PC-3 (cell line): ENCODE results near the gene FOXO1. TPM values are rescaled to one million over a fixed set of nuclear protein-coding genes. Genes with fewer than 3 reads are reported as not detected.

Source experiments
- ATAC-seq: fragments of 200-7000 bp; cut with Tn5 transposase; 2 replicates; pipeline ENCODE4 v1.9.1; 2020; ENCODE audit warnings: mild to moderate bottlenecking, moderate library complexity
- BruUV-seq: library from RNA; stranded (reverse); fragments of 400-500 nt; replicated peaks from 2 replicates; lab custom pipeline; 2021; lab: Mats Ljungman, UMichigan
- CTCF ChIA-PET: fragments of 300-600 bp; sonication (Branson Sonifier 250); formaldehyde crosslinking; loops from one replicate; lab custom pipeline; 2022; ENCODE audit warnings: antibody characterized with exemption; lab: Charles Lee
- POLR2A ChIA-PET: fragments of 300-600 bp; sonication (Branson Sonifier 250); formaldehyde crosslinking; loops from one replicate; lab custom pipeline; 2022; ENCODE audit warnings: antibody characterized with exemption; ENCODE audit not compliant: unreplicated experiment; lab: Charles Lee
- DNase-seq: peaks from one replicate; pipeline ENCODE4 v3.0.0-alpha.2; 2015
- H2AFZ ChIP-seq: fragments of 300-600 bp; sonication (generic); 2 replicates; pipeline ENCODE4 v1.6.0; 2016; ENCODE audit warnings: antibody characterized with exemption, low read length
- H3F3A ChIP-seq: fragments of 300-600 bp; sonication (generic); one replicate; pipeline ENCODE4 v1.6.0; 2017; ENCODE audit warnings: antibody characterized with exemption, low read length, control low read depth, mild to moderate bottlenecking; ENCODE audit not compliant: unreplicated experiment
- H3K27ac ChIP-seq: fragments of 300-600 bp; sonication (generic); 2 replicates; pipeline ENCODE4 v1.5.1; 2016; ENCODE audit warnings: mild to moderate bottlenecking, low read length
- H3K27me3 ChIP-seq: fragments of 300-600 bp; sonication (generic); 2 replicates; pipeline ENCODE4 v1.6.1; 2016; ENCODE audit warnings: low read length, mixed read lengths
- H3K36me3 ChIP-seq: fragments of 300-600 bp; sonication (generic); 2 replicates; pipeline ENCODE4 v1.6.1; 2016; ENCODE audit warnings: low read depth, mixed run types, low read length, mixed read lengths
- H3K4me1 ChIP-seq: fragments of 300-600 bp; sonication (generic); 2 replicates; pipeline ENCODE4 v1.5.1; 2016; ENCODE audit warnings: low read length; ENCODE audit not compliant: insufficient read depth
- H3K4me2 ChIP-seq: fragments of 300-600 bp; sonication (generic); 2 replicates; pipeline ENCODE4 v1.6.0; 2016; ENCODE audit warnings: low read length
- H3K4me3 ChIP-seq: fragments of 300-600 bp; sonication (generic); 2 replicates; pipeline ENCODE4 v1.5.1; 2016; ENCODE audit warnings: mild to moderate bottlenecking, low read length, mixed read lengths
- H3K79me2 ChIP-seq: fragments of 300-600 bp; sonication (generic); 2 replicates; pipeline ENCODE4 v1.6.1; 2017; ENCODE audit warnings: low read length, mixed read lengths
- H3K9ac ChIP-seq: fragments of 300-600 bp; sonication (generic); 2 replicates; pipeline ENCODE4 v1.6.0; 2016; ENCODE audit warnings: mild to moderate bottlenecking, low read length
- H3K9me2 ChIP-seq: fragments of 300-600 bp; sonication (generic); replicated peaks from 2 replicates; pipeline ENCODE4 v1.6.1; 2016; ENCODE audit warnings: mixed run types, low read length, mixed read lengths
- H3K9me3 ChIP-seq: fragments of 300-600 bp; sonication (generic); 2 replicates; pipeline ENCODE4 v1.6.1; 2016; ENCODE audit warnings: low read length, mixed read lengths
- H4K20me1 ChIP-seq: fragments of 300-600 bp; sonication (generic); 2 replicates; pipeline ENCODE4 v1.6.1; 2016; ENCODE audit warnings: low read length, mixed read lengths
- CTCF ChIP-seq: fragments of 300-600 bp; sonication (generic); conservative IDR thresholded peaks from 2 replicates; pipeline ENCODE4 v1.5.1; 2017; ENCODE audit warnings: antibody characterized with exemption, low read depth, mild to moderate bottlenecking, low read length
- EZH2 ChIP-seq: fragments of 300-600 bp; sonication (generic); IDR thresholded peaks from one replicate; pipeline ENCODE4 v1.6.1; 2017; ENCODE audit warnings: antibody characterized with exemption, mild to moderate bottlenecking, low read length; ENCODE audit not compliant: unreplicated experiment
- EZH2phosphoT487 ChIP-seq: fragments of 300-600 bp; sonication (generic); IDR thresholded peaks from 2 replicates; pipeline ENCODE4 v1.6.1; 2018; ENCODE audit warnings: mild to moderate bottlenecking, antibody characterized with exemption, low read length, borderline replicate concordance
- intact Hi-C: fragments of 100-400 bp; cut with micrococcal nuclease; formaldehyde crosslinking; loops from 2 replicates; pipeline ENCODE4 v1.9.0; 2023
- total RNA-seq: library from RNA; depleted of rRNA; stranded (reverse); fragments of >200 nt; gene quantifications from 2 replicates; pipeline ENCODE4 v1.2.3, GENCODE V29; 2014

FOXO1 gene
- total RNA-seq, 1 experiment from 2014 or later: 2.7 TPM

- intact Hi-C loops: no loop called here
- no peaks in the 10 kb centered on the region for H3K9me2 ChIP-seq
- BruUV-seq: no TSS peak
- no peak overlapping the region for H2AFZ ChIP-seq
- no peak overlapping the region for H3K9ac ChIP-seq
- ATAC-seq (no peak), DNase-seq (no peak)
- POLR2A ChIA-PET: no interaction called here
- no peak overlapping the region for H3K4me3 ChIP-seq
- no peaks in the 10 kb centered on the region for H3K9me3 ChIP-seq
- TF ChIP-seq EZH2: no peak
- no peak for TF ChIP-seq EZH2phosphoT487
- no peak for TF ChIP-seq CTCF
- no peaks in the 10 kb centered on the region for H3K36me3 ChIP-seq
- H3K27me3 ChIP-seq: no peaks in the 10 kb centered on the region
- H4K20me1 ChIP-seq: no peaks in the 10 kb centered on the region
- H3K4me2 ChIP-seq: no peak overlapping the region
- CTCF ChIA-PET: no interaction called here
- no peaks in the 10 kb centered on the region for H3F3A ChIP-seq
- no peaks in the 10 kb centered on the region for H3K4me1 ChIP-seq
- no peaks in the 10 kb centered on the region for H3K79me2 ChIP-seq
- no peak overlapping the region for H3K27ac ChIP-seq
Measured at GRCh38 chr13:40552895-40553294, 113.5 kb downstream of the FOXO1 start.

DNA sequence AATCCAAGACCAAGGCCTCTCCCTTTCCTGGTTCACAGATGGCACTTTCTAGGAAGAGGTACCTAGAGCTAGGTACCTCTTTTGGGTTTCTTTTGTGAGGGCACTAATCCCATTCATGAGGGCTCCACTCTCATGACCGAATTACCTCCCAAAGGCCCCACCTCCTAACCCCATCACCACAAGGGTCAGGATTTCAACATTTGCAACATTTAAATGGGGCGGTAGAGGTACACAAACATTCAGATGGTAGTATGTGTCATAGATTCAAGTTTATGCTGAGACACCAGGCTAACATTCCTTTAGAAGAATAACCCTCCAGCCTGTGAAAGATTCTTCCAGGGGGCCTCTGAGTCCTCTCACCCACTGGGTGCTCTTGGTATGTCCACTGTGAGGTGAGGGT, 116.3 kb downstream of the FOXO1 start:
- POLR2A ChIA-PET: no interaction called here
- H4K20me1 ChIP-seq: no peaks in the 10 kb centered on the region

More for the DNA sequence above, 116.3 kb downstream of the FOXO1 start:
- no peak overlapping the region for H3K4me2 ChIP-seq
- no TSS peak for BruUV-seq
- no peaks in the 10 kb centered on the region for H3K27me3 ChIP-seq
- DNase-seq (no peak), ATAC-seq (no peak)
- CTCF ChIA-PET: no interaction called here
- no peaks in the 10 kb centered on the region for H3K4me1 ChIP-seq
- no peak for TF ChIP-seq EZH2phosphoT487
- TF ChIP-seq EZH2: no peak
- no peak for TF ChIP-seq CTCF
- H3F3A ChIP-seq: no peaks in the 10 kb centered on the region
- no peaks in the 10 kb centered on the region for H3K79me2 ChIP-seq
- H2AFZ ChIP-seq: no peak overlapping the region
- no peaks in the 10 kb centered on the region for H3K9me3 ChIP-seq
- no peak overlapping the region for H3K9ac ChIP-seq
- intact Hi-C loops: no loop called here
- H3K4me3 ChIP-seq: no peak overlapping the region
- no peak overlapping the region for H3K27ac ChIP-seq
- no peaks in the 10 kb centered on the region for H3K36me3 ChIP-seq
- H3K9me2 ChIP-seq: no peaks in the 10 kb centered on the region
